Measurements from ENCODE around the gene SLC25A33. TPM values are rescaled to one million over a fixed set of nuclear protein-coding genes. Genes with fewer than 3 reads are reported as not detected.

The SLC25A33 gene
- total RNA-seq, 2 experiments from 2014 or later = 4.1 to 4.4 TPM

Other genes with a start within 250 kb of the SLC25A33 start
- gene SPSB1, start 246.6 kb upstream of the SLC25A33 start, total RNA-seq = 1 to 10 TPM; 1.1 TPM
- gene TMEM201, start 49.4 kb downstream of the SLC25A33 start, total RNA-seq = 10 to 100 TPM; 21.1 to 23.2 TPM
- gene PIK3CD, start 112.3 kb downstream of the SLC25A33 start, total RNA-seq = 100 to 1,000 TPM; 283 to 285 TPM

All from activated CD8-positive, alpha-beta T cell treated with anti-CD3 and anti-CD28 coated beads, Interleukin-2, amount 10 ng/mL, durations not matched to agents 7 days and 5 days (primary cell).